ENCODE data around the gene SPR. TPM values are rescaled to one million over a fixed set of nuclear protein-coding genes. Genes with fewer than 3 reads are reported as not detected.
A peak's percentile ranks its signal among the peaks of the same experiment; 100 is the strongest.

Gene SPR
- total RNA-seq, 1 donor from 2014 or later, result 4.2 TPM

DNA sequence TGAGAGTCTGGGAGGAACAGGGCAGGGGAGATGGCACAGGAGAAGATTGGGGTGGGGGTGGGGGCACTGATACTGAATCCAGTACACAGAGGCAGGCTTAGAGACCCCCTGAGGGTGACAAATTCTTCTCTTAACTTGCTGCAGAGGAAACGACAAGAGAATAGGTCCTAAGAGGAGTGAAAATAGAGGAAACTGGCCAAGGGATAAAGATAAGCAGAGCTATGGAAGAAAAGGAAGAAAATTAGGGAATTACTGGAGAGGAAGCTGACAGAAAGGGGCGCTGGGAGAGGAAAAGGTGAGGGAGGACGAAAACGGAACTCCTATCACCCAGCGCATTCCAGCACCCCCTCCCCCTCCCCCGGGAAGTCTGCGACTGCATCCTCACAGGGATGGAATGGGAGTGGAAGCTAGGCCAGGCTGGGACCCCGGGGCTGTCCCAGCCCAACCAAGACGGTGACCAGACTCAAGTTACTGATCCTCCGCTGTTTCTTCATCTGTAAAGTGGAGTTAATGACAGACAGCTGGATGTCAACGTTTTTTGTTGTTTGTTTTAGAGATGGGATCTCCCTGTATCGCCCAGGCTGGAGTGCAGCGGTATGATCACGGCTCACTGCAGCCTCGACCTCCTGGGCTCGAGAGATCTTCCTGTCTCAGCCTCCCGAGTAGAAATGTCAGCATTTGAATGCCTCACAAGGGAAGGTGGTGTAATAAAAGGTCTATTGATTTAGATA, 27.5 kb downstream of the SPR start:
- H3K4me3 ChIP-seq (ENCODE audit: low read length in 3 of 3), result no peak overlapping the region
- no peak overlapping the region for H3K27ac ChIP-seq (ENCODE audit: low read depth, low read length)
- H3K9ac ChIP-seq (ENCODE audit: low read depth in 1 of 3, low read length in 3 of 3), result no peak overlapping the region
- H3K9me3 ChIP-seq (ENCODE audit: control insufficient read depth in 3 of 3, low read length in 3 of 3), result peaks cover 0 to 1% (median 0%) of the 10 kb centered on the region in 3 donors
- H3K27me3 ChIP-seq (ENCODE audit: control insufficient read depth in 3 of 3, insufficient read depth in 3 of 3, low read length in 3 of 3), result peaks cover 84 to 89% (median 85%) of the 10 kb centered on the region in 3 donors
- no peaks in the 10 kb centered on the region for H3K36me3 ChIP-seq (ENCODE audit: control insufficient read depth in 3 of 3, insufficient read depth in 3 of 3, low read length in 3 of 3)
- peaks cover 31 to 36% (median 34%) of the 10 kb centered on the region in 3 donors for H3K4me1 ChIP-seq (ENCODE audit: control insufficient read depth in 3 of 3, insufficient read depth in 3 of 3, low read length in 3 of 3)

DNA sequence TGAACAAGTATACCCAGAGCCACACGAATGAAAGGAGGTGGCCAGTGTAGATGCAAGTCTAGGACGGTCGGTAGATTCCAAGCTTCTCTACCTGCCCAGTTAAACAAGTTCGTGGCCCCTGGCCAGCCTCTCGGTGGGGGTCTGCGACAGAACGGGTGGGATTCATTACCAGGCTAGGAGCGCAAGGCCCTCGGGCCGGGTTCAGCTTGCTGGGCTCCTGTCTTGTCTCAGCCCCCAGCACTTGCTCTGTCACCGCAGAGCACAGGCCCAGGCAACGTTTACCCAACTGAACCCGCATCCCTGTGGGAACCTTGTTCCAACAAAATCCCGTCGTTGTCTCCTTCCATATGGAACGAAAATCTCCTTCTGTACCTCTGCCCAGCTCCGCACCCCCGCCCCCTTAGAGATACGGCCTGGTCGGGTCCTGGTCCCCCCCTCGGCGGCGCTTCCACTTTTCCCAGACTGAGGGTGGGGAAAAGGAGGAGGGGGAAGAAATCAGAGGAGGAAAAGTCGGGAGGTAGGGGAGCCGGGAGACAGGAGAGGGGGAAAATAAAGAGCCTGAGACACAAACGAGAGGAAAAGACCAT, 28.2 kb downstream of the SPR start:
- Histone ChIP-seq H3K36me3 (ENCODE audit: control insufficient read depth in 3 of 3, insufficient read depth in 3 of 3, low read length in 3 of 3) (no peaks in the 10 kb centered on the region), H3K4me3 (ENCODE audit: low read length in 3 of 3) (peak overlapping the region in 1 of 3 donors; percentile 63), H3K9ac (ENCODE audit: low read depth in 1 of 3, low read length in 3 of 3) (no peak overlapping the region), H3K27ac (ENCODE audit: low read depth, low read length) (no peak overlapping the region), H3K27me3 (ENCODE audit: control insufficient read depth in 3 of 3, insufficient read depth in 3 of 3, low read length in 3 of 3) (peaks cover 85 to 90% (median 86%) of the 10 kb centered on the region in 3 donors), H3K4me1 (ENCODE audit: control insufficient read depth in 3 of 3, insufficient read depth in 3 of 3, low read length in 3 of 3) (peaks cover 37 to 42% (median 39%) of the 10 kb centered on the region in 3 donors), H3K9me3 (ENCODE audit: control insufficient read depth in 3 of 3, low read length in 3 of 3) (peaks cover 0 to under 1% (median 0%) of the 10 kb centered on the region in 3 donors)

- H3K27ac ChIP-seq (ENCODE audit: low read depth, low read length), result no peak overlapping the region
- H3K9me3 ChIP-seq (ENCODE audit: control insufficient read depth in 3 of 3, low read length in 3 of 3), result no peaks in the 10 kb centered on the region
- H3K4me3 ChIP-seq (ENCODE audit: low read length in 3 of 3), result peak overlapping the region; percentile 43 to 63 (median 60)
- peak overlapping the region in 2 of 3 donors; percentile 25 to 32 for H3K9ac ChIP-seq (ENCODE audit: low read depth in 1 of 3, low read length in 3 of 3)
- H3K27me3 ChIP-seq (ENCODE audit: control insufficient read depth in 3 of 3, insufficient read depth in 3 of 3, low read length in 3 of 3), result peaks cover 87 to 90% (median 87%) of the 10 kb centered on the region in 3 donors
- peaks cover 43 to 48% (median 43%) of the 10 kb centered on the region in 3 donors for H3K4me1 ChIP-seq (ENCODE audit: control insufficient read depth in 3 of 3, insufficient read depth in 3 of 3, low read length in 3 of 3)
- H3K36me3 ChIP-seq (ENCODE audit: control insufficient read depth in 3 of 3, insufficient read depth in 3 of 3, low read length in 3 of 3), result no peaks in the 10 kb centered on the region
These were observed 28.9 kb downstream of the SPR start for GRCh38 chr2:72915907-72916742.

- H3K27me3 ChIP-seq (ENCODE audit: control insufficient read depth in 3 of 3, insufficient read depth in 3 of 3, low read length in 3 of 3), result peaks cover 88 to 91% (median 89%) of the 10 kb centered on the region in 3 donors
- H3K36me3 ChIP-seq (ENCODE audit: control insufficient read depth in 3 of 3, insufficient read depth in 3 of 3, low read length in 3 of 3), result no peaks in the 10 kb centered on the region
- H3K4me1 ChIP-seq (ENCODE audit: control insufficient read depth in 3 of 3, insufficient read depth in 3 of 3, low read length in 3 of 3), result peaks cover 43 to 48% (median 43%) of the 10 kb centered on the region in 3 donors
- H3K4me3 ChIP-seq (ENCODE audit: low read length in 3 of 3), result peak overlapping the region; percentile 43 to 63 (median 60)
- H3K9me3 ChIP-seq (ENCODE audit: control insufficient read depth in 3 of 3, low read length in 3 of 3), result no peaks in the 10 kb centered on the region
- peak overlapping the region in 2 of 3 donors; percentile 16 to 56 for H3K9ac ChIP-seq (ENCODE audit: low read depth in 1 of 3, low read length in 3 of 3)
- no peak overlapping the region for H3K27ac ChIP-seq (ENCODE audit: low read depth, low read length)
These were observed 29.5 kb downstream of the SPR start for GRCh38 chr2:72916743-72917137.

DNA sequence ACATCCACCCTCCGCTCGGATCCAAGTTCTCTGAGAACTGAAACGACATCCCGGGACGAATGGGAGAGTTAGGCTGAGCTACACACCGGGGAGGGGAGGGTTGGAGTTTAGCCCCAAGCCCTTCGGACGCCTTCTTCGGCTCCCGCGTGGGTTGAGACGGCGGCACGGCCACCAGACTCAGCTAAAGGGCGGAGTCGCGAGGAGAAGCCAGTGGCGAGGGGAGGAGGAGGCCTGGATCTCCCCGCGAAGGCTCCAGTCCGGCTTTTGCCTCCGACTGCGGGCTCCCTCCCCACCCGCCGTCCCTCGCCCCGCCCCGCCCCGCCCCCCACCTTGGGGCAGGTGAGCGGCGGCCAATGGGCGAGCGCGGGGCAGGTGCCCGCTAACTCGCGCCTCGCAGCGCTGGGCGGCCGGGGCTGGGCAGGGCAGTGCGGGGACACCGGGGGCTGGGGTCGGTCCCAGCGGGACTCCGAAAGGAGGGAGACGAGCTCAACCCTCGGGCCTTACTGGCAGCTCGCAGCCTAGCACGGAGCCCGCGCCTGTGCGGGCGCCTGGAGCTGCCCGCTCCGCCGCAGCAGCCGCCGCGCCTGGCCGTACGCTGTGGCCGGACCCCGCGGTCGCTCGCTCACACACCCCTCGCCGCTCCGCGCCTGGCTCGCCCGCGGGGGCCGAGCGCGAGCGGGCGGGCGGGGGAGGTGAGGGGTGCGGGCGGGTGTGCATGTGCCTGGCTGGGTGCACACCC, 30.1 kb downstream of the SPR start, which contains the start of gene EMX1:
EMX1 (plus strand) TSS at position 382 of the 739 bp plus-strand sequence; CDS start at position 716, 334 bp downstream.
- H3K27ac ChIP-seq (ENCODE audit: low read depth, low read length), result no peak within 1 kb of the TSS
- peaks cover 43 to 48% (median 43%) of the 10 kb centered on the region in 3 donors for H3K4me1 ChIP-seq (ENCODE audit: control insufficient read depth in 3 of 3, insufficient read depth in 3 of 3, low read length in 3 of 3)
- H3K36me3 ChIP-seq (ENCODE audit: control insufficient read depth in 3 of 3, insufficient read depth in 3 of 3, low read length in 3 of 3), result no peaks in the 10 kb centered on the region
- peak within 1 kb of the TSS in 2 of 3 donors; percentile 33 to 56 for H3K9ac ChIP-seq (ENCODE audit: low read depth in 1 of 3, low read length in 3 of 3)
- no peaks in the 10 kb centered on the region for H3K9me3 ChIP-seq (ENCODE audit: control insufficient read depth in 3 of 3, low read length in 3 of 3)
- peaks cover 89 to 91% (median 91%) of the 10 kb centered on the region in 3 donors for H3K27me3 ChIP-seq (ENCODE audit: control insufficient read depth in 3 of 3, insufficient read depth in 3 of 3, low read length in 3 of 3)
- H3K4me3 ChIP-seq (ENCODE audit: low read length in 3 of 3), result peak within 1 kb of the TSS; percentile 43 to 63 (median 60)

- H3K9me3 ChIP-seq (ENCODE audit: control insufficient read depth in 3 of 3, low read length in 3 of 3), result no peaks in the 10 kb centered on the region
- H3K4me3 ChIP-seq (ENCODE audit: low read length in 3 of 3), result peak overlapping the region in 2 of 3 donors; percentile 49 to 56
- peaks cover 91 to 95% (median 95%) of the 10 kb centered on the region in 3 donors for H3K27me3 ChIP-seq (ENCODE audit: control insufficient read depth in 3 of 3, insufficient read depth in 3 of 3, low read length in 3 of 3)
- H3K4me1 ChIP-seq (ENCODE audit: control insufficient read depth in 3 of 3, insufficient read depth in 3 of 3, low read length in 3 of 3), result peaks cover 43 to 48% (median 43%) of the 10 kb centered on the region in 3 donors
- H3K27ac ChIP-seq (ENCODE audit: low read depth, low read length), result no peak overlapping the region
- no peaks in the 10 kb centered on the region for H3K36me3 ChIP-seq (ENCODE audit: control insufficient read depth in 3 of 3, insufficient read depth in 3 of 3, low read length in 3 of 3)
- H3K9ac ChIP-seq (ENCODE audit: low read depth in 1 of 3, low read length in 3 of 3), result peak overlapping the region in 2 of 3 donors; percentile 14 to 33
These were observed 30.8 kb downstream of the SPR start for GRCh38 chr2:72917877-72918553.

- H3K4me1 ChIP-seq (ENCODE audit: control insufficient read depth in 3 of 3, insufficient read depth in 3 of 3, low read length in 3 of 3), result peaks cover 45 to 50% (median 48%) of the 10 kb centered on the region in 3 donors
- H3K27me3 ChIP-seq (ENCODE audit: control insufficient read depth in 3 of 3, insufficient read depth in 3 of 3, low read length in 3 of 3), result peaks cover 89 to 95% (median 94%) of the 10 kb centered on the region in 3 donors
- no peaks in the 10 kb centered on the region for H3K36me3 ChIP-seq (ENCODE audit: control insufficient read depth in 3 of 3, insufficient read depth in 3 of 3, low read length in 3 of 3)
- H3K27ac ChIP-seq (ENCODE audit: low read depth, low read length), result no peak overlapping the region
- H3K9ac ChIP-seq (ENCODE audit: low read depth in 1 of 3, low read length in 3 of 3), result no peak overlapping the region
- peak overlapping the region in 1 of 3 donors; percentile 41 for H3K4me3 ChIP-seq (ENCODE audit: low read length in 3 of 3)
- no peaks in the 10 kb centered on the region for H3K9me3 ChIP-seq (ENCODE audit: control insufficient read depth in 3 of 3, low read length in 3 of 3)
These were observed 32.5 kb downstream of the SPR start for GRCh38 chr2:72919414-72920317.

- no peak overlapping the region for H3K9ac ChIP-seq (ENCODE audit: low read depth in 1 of 3, low read length in 3 of 3)
- H3K36me3 ChIP-seq (ENCODE audit: control insufficient read depth in 3 of 3, insufficient read depth in 3 of 3, low read length in 3 of 3), result no peaks in the 10 kb centered on the region
- peak overlapping the region in 2 of 3 donors; percentile 38 to 41 for H3K4me3 ChIP-seq (ENCODE audit: low read length in 3 of 3)
- H3K27me3 ChIP-seq (ENCODE audit: control insufficient read depth in 3 of 3, insufficient read depth in 3 of 3, low read length in 3 of 3), result peaks cover 89 to 95% (median 94%) of the 10 kb centered on the region in 3 donors
- H3K9me3 ChIP-seq (ENCODE audit: control insufficient read depth in 3 of 3, low read length in 3 of 3), result no peaks in the 10 kb centered on the region
- H3K4me1 ChIP-seq (ENCODE audit: control insufficient read depth in 3 of 3, insufficient read depth in 3 of 3, low read length in 3 of 3), result peaks cover 40 to 45% (median 41%) of the 10 kb centered on the region in 3 donors
- no peak overlapping the region for H3K27ac ChIP-seq (ENCODE audit: low read depth, low read length)
These were observed 33.3 kb downstream of the SPR start for GRCh38 chr2:72920318-72921087.
